IPS-18c (cell line): ENCODE data around the gene ARL5A.

ENCODE experiments used
- H3K4me3 ChIP-seq: 2 replicates; pipeline ENCODE4 v1.7.0; 2013; ENCODE audit warnings: low read depth, mild to moderate bottlenecking, low read length, moderate library complexity; ENCODE audit not compliant: insufficient read depth
- H3K9me3 ChIP-seq: one replicate; pipeline ENCODE4 v1.6.1; 2013; ENCODE audit warnings: mild to moderate bottlenecking, low read length, moderate library complexity; ENCODE audit not compliant: control insufficient read depth, insufficient read depth

Gene ARL5A

DNA sequence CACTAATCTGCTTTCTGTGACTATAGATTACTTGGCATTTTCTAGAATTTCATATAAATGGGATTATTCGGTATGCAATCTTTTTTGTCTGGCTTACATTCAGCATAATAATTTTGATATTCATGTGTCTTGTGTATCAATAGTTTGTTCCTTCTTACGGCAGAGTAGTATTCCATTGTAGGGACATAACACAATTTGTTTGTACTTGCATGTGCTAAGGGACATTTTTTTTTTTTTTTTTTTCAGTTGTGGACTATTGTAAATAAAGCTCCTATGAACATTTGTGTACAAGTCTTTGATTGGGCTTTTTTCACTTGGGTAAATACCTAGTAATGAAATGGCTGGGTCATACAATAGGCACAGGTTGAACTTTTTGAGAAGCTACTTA is 45.1 kb downstream of the ARL5A start:
- Histone ChIP-seq H3K9me3 (no peaks in the 10 kb centered on the region), H3K4me3 (no peak overlapping the region)

DNA sequence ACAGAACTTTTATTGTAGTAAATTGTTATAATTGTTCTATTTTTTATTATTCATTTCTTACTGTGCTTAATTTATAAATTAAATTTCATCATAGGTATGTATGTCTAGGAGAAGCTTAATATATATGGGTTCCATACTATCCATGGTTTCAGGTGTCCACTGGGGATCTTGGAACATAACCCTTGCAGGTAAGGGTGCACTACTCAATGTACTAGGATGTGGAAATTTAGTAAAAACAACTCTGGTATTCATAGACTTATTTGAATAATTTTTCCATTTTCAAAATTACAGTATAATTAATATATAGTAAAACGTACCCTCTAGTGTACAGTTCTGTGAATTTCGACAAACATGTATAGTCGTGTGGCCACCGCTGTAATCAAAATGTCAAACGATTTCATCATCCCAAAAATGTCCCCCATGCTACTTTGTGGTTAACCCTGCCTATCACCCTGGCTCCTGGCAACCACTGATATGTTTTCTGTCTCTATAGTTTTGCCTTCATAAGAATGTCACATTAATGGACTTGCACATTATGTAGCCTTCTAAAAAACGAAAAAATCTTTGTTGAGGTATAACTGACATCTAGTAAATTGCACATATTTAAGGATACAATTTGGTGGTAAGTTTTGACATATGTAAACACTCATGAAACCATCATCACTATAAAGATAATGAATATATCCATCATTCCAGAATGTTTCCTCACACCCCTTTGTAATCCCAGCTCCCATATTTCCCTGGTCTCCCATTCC is 45.7 kb downstream of the ARL5A start:
- no peaks in the 10 kb centered on the region for H3K9me3 ChIP-seq
- H3K4me3 ChIP-seq, result no peak overlapping the region

DNA sequence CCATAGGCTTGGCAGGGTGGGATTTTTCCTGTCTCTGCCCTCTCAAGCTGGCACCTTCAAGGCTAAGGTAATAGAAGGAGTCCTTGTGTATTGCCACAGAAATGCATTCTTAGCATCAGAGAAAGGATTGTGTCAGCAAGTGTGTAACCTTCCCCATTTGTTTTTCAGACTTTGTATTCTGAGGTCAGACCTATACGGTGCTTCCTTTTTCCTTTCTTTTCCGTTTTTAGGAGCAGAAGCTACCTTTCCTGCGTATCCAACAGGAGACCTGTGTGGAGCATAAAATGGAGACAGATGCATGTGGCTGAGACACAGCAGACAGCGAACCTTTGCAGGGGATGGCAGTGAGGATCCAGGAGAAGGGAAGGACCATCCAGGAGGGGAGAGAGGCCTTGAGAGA is 46.6 kb downstream of the ARL5A start:
- Histone ChIP-seq H3K4me3 (no peak overlapping the region), H3K9me3 (no peaks in the 10 kb centered on the region)

DNA sequence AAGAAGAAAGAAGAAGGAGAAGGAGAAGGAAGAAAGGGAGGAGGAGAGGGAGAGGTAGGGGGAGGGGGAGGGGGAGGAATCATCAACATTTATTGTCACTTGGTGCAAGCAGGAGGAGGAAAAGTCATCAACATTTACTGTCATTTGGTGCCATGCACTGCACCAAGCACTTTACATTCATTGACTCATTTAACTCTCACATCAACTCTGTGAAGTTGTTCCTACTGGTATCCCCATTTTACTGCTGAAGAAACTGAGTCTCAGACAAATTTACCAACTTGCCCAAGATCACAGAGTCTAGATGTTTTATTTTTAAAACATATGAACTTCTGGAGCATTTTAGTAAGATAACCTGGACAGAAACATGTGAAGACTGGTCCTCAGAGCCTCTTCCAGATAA is 47.3 kb downstream of the ARL5A start:
- no peaks in the 10 kb centered on the region for H3K9me3 ChIP-seq
- H3K4me3 ChIP-seq, result no peak overlapping the region

DNA sequence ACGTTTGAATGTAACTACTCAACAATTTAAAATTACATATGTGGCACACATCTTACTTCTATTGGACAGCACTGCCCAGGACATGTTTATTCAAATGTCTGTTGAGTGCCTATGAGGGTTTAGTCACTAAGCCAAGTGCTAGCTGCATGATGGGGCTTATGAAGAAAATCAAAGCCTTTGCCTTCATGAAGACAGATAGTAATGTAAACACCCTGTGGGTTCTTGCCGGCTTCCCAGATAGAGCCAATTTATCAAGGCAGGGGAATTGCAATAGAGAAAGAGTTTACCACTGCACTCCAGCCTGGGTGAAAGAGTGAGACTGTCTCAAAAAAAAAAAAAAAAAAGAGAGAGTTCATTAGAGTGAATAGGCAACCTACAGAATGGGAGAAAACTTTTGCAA is 50.3 kb downstream of the ARL5A start:
- Histone ChIP-seq H3K4me3 (no peak overlapping the region), H3K9me3 (no peaks in the 10 kb centered on the region)

DNA sequence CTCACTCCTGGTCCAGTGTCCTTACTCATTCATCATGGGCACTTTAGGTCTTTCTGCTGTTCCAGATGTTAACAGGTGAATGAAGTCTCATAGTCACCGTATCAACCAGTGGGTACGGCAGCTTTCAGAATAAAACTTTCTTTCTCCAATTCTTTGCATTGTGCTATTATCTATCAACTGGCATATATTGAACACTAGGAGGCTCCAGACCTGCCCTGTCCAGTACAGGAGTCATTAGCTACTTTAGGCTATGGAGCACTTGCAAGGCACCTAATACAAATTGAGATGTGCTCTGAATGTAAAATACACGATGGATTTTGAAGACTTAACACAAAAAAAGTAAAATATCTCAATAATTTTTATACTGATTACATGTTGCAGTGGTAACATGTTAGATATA is 50.7 kb downstream of the ARL5A start:
- H3K9me3 ChIP-seq, result no peaks in the 10 kb centered on the region

DNA sequence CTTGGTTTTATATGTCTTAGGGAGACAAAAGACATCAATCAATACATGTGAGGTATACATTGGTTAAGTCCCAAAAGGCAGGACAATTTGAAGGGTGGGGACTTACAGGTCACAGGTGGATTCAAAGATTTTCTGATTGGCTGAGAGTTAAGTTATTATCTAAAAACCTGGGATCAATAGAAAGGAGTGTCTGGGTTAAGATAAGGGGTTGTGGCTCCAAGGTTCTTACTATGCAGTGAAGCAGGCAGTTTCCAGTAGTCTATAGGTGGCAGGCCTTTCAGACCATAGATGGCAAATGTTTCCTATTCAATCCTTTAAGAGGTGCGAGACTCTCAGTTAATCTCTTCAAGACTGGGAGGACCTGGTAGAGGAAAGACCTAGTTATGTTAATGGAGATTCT is 51.9 kb downstream of the ARL5A start:
- Histone ChIP-seq H3K9me3 (no peaks in the 10 kb centered on the region), H3K4me3 (no peak overlapping the region)

More for the DNA sequence above, 50.7 kb downstream of the ARL5A start:
- H3K4me3 ChIP-seq, result no peak overlapping the region

DNA sequence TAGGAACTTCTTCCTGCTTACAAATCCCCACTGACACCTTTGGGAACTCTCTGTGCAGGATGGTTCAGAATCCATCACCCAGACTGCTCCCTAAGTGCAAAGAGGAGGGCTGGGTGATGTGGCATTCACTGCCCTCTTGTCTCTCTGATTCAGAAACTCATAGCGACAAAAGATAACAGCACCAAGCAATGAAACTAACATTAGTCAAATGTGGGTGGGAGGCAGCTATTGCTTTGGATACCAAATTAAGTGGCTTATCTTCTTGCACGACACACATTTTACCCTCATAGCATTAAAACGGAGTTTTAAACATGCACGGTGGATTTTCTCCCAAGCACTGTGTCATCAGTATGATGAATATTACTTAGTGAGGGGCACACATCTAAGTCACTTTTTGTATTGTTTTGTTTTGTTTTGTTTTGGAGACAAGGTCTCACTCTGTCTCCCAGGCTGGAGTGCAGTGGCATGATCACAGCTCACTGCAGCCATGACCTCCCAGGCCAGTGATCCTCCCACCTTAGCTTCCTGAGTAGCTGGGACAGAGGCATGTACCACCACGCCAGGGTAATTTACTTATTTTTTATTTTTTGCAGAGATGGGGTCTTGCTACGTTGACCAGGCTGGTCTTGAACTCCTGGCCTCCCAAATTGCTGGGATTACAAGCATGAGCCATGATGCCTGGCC is 53.0 kb downstream of the ARL5A start:
- Histone ChIP-seq H3K9me3 (no peaks in the 10 kb centered on the region), H3K4me3 (no peak overlapping the region)

DNA sequence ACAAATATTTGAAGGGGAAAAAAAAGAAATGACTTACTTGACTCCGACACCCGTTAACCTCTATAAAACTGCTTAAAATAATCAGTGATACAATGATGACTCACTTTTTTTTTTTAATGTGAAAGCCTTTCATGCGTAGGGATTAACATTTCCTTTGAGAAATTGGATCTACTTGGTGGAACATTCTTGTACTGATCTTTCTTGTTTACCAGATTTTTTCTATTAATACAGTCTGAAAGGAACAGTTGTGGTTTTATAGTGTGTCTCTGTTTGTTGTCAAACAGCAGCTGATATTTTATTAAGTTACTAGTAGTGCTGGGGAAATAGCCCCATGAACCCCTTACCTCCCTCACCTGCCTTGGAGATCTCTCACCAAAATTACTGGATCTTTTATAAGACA is 53.7 kb downstream of the ARL5A start:
- Histone ChIP-seq H3K9me3 (no peaks in the 10 kb centered on the region), H3K4me3 (no peak overlapping the region)

DNA sequence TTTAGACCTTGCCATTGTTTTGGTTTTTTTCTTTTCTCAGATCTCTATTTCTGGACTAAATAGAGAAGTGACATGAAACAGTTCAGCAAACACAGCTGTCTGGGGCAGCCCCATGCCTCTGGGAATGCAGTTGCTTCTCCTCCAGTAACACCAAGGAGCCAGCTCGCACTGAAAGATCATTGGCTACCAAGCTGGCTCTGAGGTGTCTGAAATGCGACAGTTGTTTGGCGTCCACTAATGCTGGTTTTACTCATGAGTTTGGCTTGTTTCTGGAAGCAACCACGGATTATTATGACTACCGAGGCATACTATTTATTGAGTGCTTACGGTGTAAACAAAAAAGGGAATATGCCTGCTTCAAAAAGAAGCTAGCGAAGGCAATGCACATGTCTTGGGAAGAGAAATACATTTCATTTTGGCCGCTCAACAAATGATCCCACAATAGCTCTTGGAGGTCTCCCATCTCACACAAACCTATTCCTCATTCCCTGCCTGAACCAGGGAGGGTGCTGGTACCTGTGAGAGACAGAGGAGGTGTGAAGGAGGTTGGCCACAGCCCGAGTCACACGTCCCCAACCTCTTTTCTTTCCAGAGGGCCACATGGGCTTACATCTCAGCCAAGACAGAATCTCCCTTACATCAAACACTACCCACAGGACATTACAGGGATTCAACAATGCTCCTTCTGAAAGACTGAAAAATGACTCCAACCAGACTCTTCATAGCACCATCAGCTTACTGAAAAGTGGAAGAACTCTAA is 56.4 kb downstream of the ARL5A start:
- Histone ChIP-seq H3K9me3 (no peaks in the 10 kb centered on the region), H3K4me3 (no peak overlapping the region)

DNA sequence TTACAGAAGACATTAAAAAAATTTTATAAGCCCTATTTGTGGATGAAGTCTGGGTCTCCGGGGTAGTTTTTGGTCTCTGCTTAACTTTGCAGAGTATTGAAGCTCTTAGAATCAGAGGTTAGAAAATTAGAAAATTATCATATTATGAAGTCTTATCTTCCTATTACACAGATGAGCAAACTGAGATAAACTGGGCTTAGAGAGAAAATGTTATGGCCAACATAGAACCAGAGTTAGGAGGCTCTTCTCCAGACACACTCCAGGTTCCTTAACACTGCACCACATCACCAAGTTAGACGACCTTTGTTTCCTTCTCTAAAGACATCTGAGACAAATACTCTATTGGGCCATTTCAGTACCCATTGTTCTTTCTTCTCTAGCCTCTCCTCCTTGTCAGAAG is 57.2 kb downstream of the ARL5A start:
- H3K9me3 ChIP-seq, result no peaks in the 10 kb centered on the region
- no peak overlapping the region for H3K4me3 ChIP-seq

DNA sequence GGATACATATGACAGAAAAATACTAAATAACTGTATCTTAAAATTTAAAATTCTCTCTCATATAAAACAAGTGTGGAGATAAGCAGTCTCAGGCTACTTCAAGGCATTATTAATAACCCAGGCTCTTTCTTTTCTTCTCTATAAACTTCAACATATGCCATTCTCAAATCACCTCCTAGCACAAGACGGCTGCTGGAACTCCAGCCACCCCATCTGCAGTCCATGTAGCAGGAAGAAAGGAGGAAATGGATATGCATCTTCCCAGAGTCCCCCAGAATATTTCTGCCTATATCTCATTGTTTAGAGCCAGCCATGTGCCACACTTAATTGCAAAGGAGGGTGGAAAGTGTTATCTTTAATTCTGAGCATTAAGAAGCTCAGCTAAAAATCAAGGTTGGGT is 58.6 kb downstream of the ARL5A start:
- Histone ChIP-seq H3K9me3 (no peaks in the 10 kb centered on the region), H3K4me3 (no peak overlapping the region)

DNA sequence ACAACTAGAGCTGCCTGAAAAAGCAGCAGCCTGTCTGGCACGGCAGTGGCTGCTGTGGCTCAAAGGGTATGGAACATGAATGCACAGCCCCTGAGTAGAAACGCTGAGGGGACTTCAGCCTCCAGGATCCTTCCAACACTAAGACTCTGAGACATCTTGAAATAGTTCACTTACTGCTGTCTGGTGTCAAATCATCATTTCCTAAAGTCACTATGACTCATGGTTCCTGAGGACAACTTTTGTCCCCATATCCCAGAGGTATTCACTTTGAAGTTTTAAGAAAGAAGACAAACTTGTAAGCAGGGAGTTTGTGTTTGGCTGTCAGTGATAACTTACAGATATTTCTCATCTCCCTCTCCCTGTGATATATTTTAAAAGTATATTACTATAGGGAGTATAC is 60.7 kb downstream of the ARL5A start:
- Histone ChIP-seq H3K9me3 (peaks cover 2% of the 10 kb centered on the region), H3K4me3 (no peak overlapping the region)

DNA sequence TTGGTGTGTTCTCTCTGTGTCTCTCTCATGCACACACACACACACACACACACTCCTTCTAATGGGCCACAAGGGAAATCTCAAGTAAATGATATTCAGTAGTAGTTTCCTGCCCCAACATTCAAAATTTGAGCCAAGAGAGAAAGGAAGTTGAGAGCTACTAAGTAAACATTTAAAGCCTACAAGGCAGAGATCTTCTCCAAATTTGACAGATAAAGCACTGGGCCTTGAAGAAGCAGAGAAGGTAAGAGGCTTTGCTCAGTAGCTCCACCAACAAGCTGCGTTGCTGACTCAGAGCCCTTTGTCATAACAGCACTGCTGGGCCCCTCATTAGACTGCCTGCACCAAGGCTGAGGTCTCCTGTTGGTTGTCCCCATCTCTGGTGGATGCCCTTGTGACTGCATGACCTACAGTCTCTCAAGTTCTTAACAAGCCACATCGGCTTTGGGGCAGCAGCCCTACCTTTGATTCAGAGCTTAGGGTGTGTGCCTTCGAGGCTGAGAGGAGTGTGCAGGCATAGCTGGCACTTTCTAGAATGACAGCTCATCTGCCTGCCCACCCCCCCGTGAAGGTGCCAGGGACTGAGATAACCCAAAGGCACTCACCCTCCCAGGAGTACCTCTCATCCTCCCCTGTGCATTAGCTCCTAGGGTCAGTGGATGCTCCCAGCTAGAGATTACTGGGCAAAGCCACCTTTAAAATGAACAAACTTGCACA is 61.6 kb downstream of the ARL5A start:
- no peak overlapping the region for H3K4me3 ChIP-seq
- peaks cover 2% of the 10 kb centered on the region for H3K9me3 ChIP-seq

DNA sequence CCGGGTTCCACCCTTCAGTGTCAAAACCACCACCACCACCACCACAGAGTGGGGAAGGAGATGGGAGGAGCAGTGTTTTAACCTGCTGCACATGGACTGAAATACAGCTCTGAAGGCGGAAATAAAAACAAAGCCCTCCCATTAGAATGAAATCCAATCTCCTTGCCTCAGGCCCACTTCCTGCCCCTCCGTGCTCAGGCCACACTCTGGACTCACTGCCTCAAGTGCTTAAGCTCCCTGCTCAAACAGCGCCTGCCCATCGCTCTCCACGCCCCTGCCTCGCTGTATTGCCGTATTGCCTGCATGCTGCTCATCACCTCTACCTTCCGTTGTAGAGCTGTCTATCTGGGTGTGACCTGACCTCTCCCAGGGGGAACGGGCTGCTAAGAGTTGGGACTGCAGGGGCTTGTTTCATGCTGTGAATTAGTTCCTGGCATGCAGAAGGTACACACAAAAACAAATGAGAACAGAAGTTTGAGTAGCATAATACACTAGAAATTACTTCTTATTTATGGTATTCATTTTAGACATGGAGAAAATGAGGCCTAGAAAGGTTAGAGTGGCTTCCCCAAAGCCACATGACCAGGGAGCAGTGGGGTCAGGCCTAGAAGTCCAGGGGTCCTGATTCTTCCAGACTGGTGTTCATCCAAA is 62.3 kb downstream of the ARL5A start:
- no peak overlapping the region for H3K4me3 ChIP-seq
- peaks cover 2% of the 10 kb centered on the region for H3K9me3 ChIP-seq

DNA sequence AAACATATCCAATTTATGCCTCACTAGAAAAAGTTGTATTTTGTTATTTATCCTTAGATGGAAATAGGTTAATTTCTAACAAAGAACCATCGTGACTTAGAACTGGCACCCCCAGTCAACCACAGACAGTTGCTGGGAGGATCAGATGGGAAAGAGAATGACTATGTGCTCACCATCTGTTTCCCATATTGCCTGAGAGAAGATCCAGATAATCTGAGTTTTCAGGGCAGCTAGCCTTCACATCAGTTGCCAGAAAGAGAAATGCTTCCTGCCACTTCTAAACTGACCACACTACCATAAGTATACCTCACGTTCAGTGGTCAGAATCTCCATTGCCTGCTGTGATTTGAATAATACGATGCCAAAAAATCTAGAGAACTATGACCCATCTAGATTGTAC is 65.5 kb downstream of the ARL5A start:
- Histone ChIP-seq H3K4me3 (no peak overlapping the region), H3K9me3 (peaks cover 2% of the 10 kb centered on the region)

DNA sequence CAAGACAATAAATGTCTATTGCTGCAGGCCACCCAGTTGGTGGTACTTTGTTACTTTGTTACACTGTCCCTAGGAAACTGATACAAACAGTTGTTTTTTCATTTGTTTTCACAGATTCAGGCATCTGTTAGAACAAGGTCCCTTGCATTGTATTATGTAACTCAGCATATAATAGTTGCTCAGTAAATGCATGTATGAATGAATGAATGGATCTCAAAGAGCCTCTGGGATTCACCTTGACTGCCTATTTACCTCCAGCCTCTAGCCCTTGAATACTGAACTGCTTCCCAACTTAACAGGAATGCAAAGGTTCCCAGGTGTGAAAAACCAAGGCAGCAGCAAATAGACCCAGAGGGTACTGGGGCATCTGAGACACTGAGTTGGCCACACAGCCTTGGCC is 66.5 kb downstream of the ARL5A start:
- Histone ChIP-seq H3K9me3 (peaks cover 2% of the 10 kb centered on the region), H3K4me3 (no peak overlapping the region)
